ENCODE data around the gene LYRM9. TPM values are rescaled to one million over a fixed set of nuclear protein-coding genes. Genes with fewer than 3 reads are reported as not detected.

Gene LYRM9
- total and polyA plus RNA-seq, 4 donors, result 7.0 to 15.3 (median 8.8) TPM

DNA sequence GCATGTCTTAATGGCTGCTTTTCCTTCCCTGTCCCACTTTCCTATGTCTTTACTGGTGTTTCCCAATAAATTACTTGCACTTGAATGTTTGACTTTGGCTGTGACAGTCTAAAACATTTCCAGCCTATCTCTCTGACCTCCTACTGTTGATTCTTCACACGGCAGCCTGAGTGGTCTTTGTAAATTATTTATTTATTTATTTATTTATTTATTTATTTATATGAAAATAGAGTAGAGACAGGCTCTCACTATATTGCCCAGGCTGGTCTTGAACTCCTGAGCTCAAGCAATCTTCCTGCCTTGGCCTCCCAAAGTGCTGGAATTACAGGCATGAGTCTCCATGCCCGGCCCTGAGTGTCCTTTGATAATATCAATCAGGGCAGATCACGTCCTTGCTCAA is 28.4 kb upstream of the LYRM9 start:
- DNase-seq (no peak), ATAC-seq (ENCODE audit: insufficient read depth, low FRiP score) (no peak)
- Histone ChIP-seq H3K9me3 (ENCODE audit: control insufficient read depth in 4 of 4, insufficient read depth in 3 of 4, low read length in 3 of 4) (peaks cover 0 to 2% (median 0%) of the 10 kb centered on the region in 4 donors), H3K27me3 (ENCODE audit: control insufficient read depth in 3 of 3, insufficient read depth in 3 of 3, low read length in 2 of 3) (no peaks in the 10 kb centered on the region), H3K4me1 (ENCODE audit: control insufficient read depth in 5 of 5, insufficient read depth in 5 of 5, low read length in 5 of 5) (no peaks in the 10 kb centered on the region), H3K9ac (ENCODE audit: insufficient read depth in 1 of 2, low read length in 2 of 2) (no peak overlapping the region), H3K4me3 (no peak overlapping the region), H3K27ac (ENCODE audit: low read depth in 1 of 2, low read length in 1 of 2) (no peak overlapping the region), H3K36me3 (ENCODE audit: control insufficient read depth in 4 of 4, insufficient read depth in 4 of 4, low read length in 4 of 4) (no peaks in the 10 kb centered on the region)
- TF ChIP-seq CTCF (IDR thresholded peaks at IDR 0.05; ENCODE audit: control extremely low read depth, extremely low read depth), result no peak
- WGBS, 2 donors, result 77 to 84% methylated on average over 3 of the region's 3 CpGs

- Histone ChIP-seq H3K4me1 (ENCODE audit: control insufficient read depth in 5 of 5, insufficient read depth in 5 of 5, low read length in 5 of 5) (no peaks in the 10 kb centered on the region), H3K27me3 (ENCODE audit: control insufficient read depth in 3 of 3, insufficient read depth in 3 of 3, low read length in 2 of 3) (no peaks in the 10 kb centered on the region), H3K9ac (ENCODE audit: insufficient read depth in 1 of 2, low read length in 2 of 2) (no peak overlapping the region), H3K4me3 (no peak overlapping the region), H3K27ac (ENCODE audit: low read depth in 1 of 2, low read length in 1 of 2) (no peak overlapping the region), H3K9me3 (ENCODE audit: control insufficient read depth in 4 of 4, insufficient read depth in 3 of 4, low read length in 3 of 4) (peaks cover 0 to 2% (median 0%) of the 10 kb centered on the region in 4 donors), H3K36me3 (ENCODE audit: control insufficient read depth in 4 of 4, insufficient read depth in 4 of 4, low read length in 4 of 4) (no peaks in the 10 kb centered on the region)
- ATAC-seq (ENCODE audit: insufficient read depth, low FRiP score), result no peak
- WGBS, 2 donors, result 88 to 93% methylated on average over 5 of the region's 5 CpGs
- DNase-seq, result no peak
- no peak for TF ChIP-seq CTCF (IDR thresholded peaks at IDR 0.05; ENCODE audit: control extremely low read depth, extremely low read depth)
These were observed 27.9 kb upstream of the LYRM9 start for GRCh38 chr17:27921077-27921476.

DNA sequence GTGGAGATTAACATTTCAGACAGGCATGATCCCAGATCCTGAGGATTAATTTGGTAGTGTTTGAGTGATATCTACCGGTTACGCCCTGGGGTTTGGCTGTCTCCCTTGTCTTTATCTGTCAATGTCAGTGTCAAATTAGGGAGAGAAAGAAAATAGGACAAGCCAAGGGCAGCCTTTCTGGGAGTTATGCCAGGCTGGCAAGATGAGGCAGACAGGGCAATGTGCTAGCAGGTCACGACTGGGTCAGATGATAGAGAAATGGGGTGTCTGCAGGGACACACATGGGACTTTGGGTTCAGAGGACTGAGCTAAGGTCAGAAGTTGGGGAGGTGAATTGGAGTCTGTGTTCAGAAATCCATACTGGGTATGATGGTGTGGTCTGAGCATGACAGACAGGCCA is 27.4 kb upstream of the LYRM9 start:
- no peak overlapping the region for H3K4me3 ChIP-seq
- 89 to 90% methylated on average over 3 of the region's 3 CpGs for WGBS, 2 donors
- no peak overlapping the region for H3K27ac ChIP-seq (ENCODE audit: low read depth in 1 of 2, low read length in 1 of 2)
- ATAC-seq (ENCODE audit: insufficient read depth, low FRiP score), result no peak
- DNase-seq, result no peak
- no peaks in the 10 kb centered on the region for H3K4me1 ChIP-seq (ENCODE audit: control insufficient read depth in 5 of 5, insufficient read depth in 5 of 5, low read length in 5 of 5)
- TF ChIP-seq CTCF (IDR thresholded peaks at IDR 0.05; ENCODE audit: control extremely low read depth, extremely low read depth), result no peak
- H3K27me3 ChIP-seq (ENCODE audit: control insufficient read depth in 3 of 3, insufficient read depth in 3 of 3, low read length in 2 of 3), result no peaks in the 10 kb centered on the region
- no peaks in the 10 kb centered on the region for H3K36me3 ChIP-seq (ENCODE audit: control insufficient read depth in 4 of 4, insufficient read depth in 4 of 4, low read length in 4 of 4)
- H3K9me3 ChIP-seq (ENCODE audit: control insufficient read depth in 4 of 4, insufficient read depth in 3 of 4, low read length in 3 of 4), result peaks cover 0 to 2% (median 0%) of the 10 kb centered on the region in 4 donors
- no peak overlapping the region for H3K9ac ChIP-seq (ENCODE audit: insufficient read depth in 1 of 2, low read length in 2 of 2)

DNA sequence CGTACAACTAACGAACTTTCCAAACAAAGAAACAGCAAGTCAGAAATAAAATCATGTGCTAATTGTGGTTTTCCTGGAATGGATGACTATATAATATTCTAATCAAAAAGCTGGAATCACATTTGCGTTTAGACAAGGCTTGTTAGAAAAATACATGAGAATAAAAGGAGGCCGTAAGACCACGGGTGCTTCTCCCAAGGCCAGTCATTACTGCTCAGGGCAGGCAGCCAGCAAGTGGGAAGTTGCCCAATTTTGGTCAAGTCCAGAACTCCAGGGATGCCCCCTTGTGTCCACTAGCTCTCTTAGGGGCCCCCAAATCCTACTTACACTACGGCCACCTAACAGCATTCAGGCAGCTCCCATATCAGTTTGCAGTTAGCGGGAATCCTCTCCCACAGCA is 25.9 kb upstream of the LYRM9 start:
- no peaks in the 10 kb centered on the region for H3K36me3 ChIP-seq (ENCODE audit: control insufficient read depth in 4 of 4, insufficient read depth in 4 of 4, low read length in 4 of 4)
- no peaks in the 10 kb centered on the region for H3K4me1 ChIP-seq (ENCODE audit: control insufficient read depth in 5 of 5, insufficient read depth in 5 of 5, low read length in 5 of 5)
- no peak overlapping the region for H3K9ac ChIP-seq (ENCODE audit: insufficient read depth in 1 of 2, low read length in 2 of 2)
- 65 to 77% methylated on average over 7 of the region's 7 CpGs for WGBS, 2 donors
- no peak for TF ChIP-seq CTCF (IDR thresholded peaks at IDR 0.05; ENCODE audit: control extremely low read depth, extremely low read depth)
- no peaks in the 10 kb centered on the region for H3K9me3 ChIP-seq (ENCODE audit: control insufficient read depth in 4 of 4, insufficient read depth in 3 of 4, low read length in 3 of 4)
- H3K27me3 ChIP-seq (ENCODE audit: control insufficient read depth in 3 of 3, insufficient read depth in 3 of 3, low read length in 2 of 3), result peaks cover 0 to 3% (median 0%) of the 10 kb centered on the region in 3 donors
- H3K27ac ChIP-seq (ENCODE audit: low read depth in 1 of 2, low read length in 1 of 2), result no peak overlapping the region
- H3K4me3 ChIP-seq, result no peak overlapping the region
- peak in 1 of 3 donors; percentile 13 for DNase-seq
- ATAC-seq (ENCODE audit: insufficient read depth, low FRiP score), result no peak
